ENCODE results near the gene KCNJ6. TPM values are rescaled to one million over a fixed set of nuclear protein-coding genes. Genes with fewer than 3 reads are reported as not detected.
"Not testable (repeated sequence)": the region's sequence is repeated elsewhere in the genome, so short reads cannot be mapped to it uniquely, and the experiment has no call there.

Gene KCNJ6
- total RNA-seq, 2 donors from 2014 or later = 0.33 TPM; not detected in 1

DNA sequence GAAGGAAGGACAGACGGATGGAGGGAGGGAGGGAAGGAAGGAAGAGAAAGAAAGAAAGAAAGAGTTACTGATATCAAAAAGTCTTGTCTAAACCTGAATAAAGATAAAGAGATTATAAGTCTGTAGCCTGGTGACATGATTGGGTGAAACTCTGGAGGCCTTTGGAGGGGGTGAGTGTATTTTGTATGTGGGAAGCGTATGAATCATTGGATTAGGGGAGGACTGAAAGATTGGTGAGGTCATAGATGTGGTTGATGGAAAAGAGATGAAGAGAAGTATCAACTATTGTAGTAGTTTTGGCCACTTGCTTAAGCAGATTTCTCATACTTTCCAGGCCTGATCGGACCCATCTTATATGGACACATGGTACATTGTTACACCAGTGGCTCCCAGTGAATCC is 11.5 kb upstream of the KCNJ6 start:
- Mint-ChIP-seq H3K27ac (no peak overlapping the region), H3K27me3 (ENCODE audit: insufficient read depth) (no peaks in the 10 kb centered on the region), H3K36me3 (ENCODE audit: low read depth) (no peaks in the 10 kb centered on the region), H3K4me1 (no peaks in the 10 kb centered on the region), H3K9me3 (peaks cover 9% of the 10 kb centered on the region), H3K4me3 (no peak overlapping the region)
- Histone ChIP-seq H3K36me3 (ENCODE audit: control insufficient read depth, insufficient read depth, low read length) (no peaks in the 10 kb centered on the region), H3K9me3 (ENCODE audit: control insufficient read depth, low read length) (no peaks in the 10 kb centered on the region), H3K4me1 (ENCODE audit: control insufficient read depth, insufficient read depth, low read length) (no peaks in the 10 kb centered on the region), H3K9ac (ENCODE audit: extremely low read depth, low read length, poor library complexity, severe bottlenecking) (no peak overlapping the region), H3K27ac (ENCODE audit: low read depth, low read length) (no peak overlapping the region), H3K4me3 (ENCODE audit: low read length) (no peak overlapping the region), H3K27me3 (ENCODE audit: control insufficient read depth, insufficient read depth, low read length, poor library complexity, severe bottlenecking) (no peaks in the 10 kb centered on the region)
- TF ChIP-seq, protein P1, sequence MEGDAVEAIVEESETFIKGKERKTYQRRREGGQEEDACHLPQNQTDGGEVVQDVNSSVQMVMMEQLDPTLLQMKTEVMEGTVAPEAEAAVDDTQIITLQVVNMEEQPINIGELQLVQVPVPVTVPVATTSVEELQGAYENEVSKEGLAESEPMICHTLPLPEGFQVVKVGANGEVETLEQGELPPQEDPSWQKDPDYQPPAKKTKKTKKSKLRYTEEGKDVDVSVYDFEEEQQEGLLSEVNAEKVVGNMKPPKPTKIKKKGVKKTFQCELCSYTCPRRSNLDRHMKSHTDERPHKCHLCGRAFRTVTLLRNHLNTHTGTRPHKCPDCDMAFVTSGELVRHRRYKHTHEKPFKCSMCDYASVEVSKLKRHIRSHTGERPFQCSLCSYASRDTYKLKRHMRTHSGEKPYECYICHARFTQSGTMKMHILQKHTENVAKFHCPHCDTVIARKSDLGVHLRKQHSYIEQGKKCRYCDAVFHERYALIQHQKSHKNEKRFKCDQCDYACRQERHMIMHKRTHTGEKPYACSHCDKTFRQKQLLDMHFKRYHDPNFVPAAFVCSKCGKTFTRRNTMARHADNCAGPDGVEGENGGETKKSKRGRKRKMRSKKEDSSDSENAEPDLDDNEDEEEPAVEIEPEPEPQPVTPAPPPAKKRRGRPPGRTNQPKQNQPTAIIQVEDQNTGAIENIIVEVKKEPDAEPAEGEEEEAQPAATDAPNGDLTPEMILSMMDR (conservative IDR thresholded peaks at IDR 0.05) = no peak
- DNase-seq = no peak
- WGBS, 2 experiments (ENCODE audit: insufficient coverage in 1 of 2, insufficient read length in 1 of 2) = 87 to 94% methylated on average over 2 to 3 of the region's 3 CpGs

DNA sequence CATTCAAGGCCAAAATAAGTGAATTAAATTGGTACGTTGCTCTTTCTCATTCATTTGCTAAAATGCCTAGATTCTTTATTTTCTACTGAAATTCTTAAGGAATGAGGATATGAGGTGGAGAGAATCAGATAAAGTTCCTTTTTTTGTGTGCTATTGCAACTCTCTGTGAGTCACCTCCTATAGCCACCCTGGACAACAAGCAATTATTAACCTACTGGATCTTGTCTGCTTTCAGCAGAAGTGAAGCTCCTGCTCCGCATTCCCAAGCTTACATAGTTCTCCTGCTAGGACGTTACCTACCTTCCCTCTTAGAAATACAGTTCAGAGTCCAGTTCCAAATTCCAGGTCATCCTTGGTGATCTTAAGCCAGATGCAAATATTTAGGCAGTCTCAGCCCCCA is 4.8 kb upstream of the KCNJ6 start:
- Histone ChIP-seq H3K27me3 (ENCODE audit: control insufficient read depth, insufficient read depth, low read length, poor library complexity, severe bottlenecking) (peaks cover under 1% of the 10 kb centered on the region), H3K36me3 (ENCODE audit: control insufficient read depth, insufficient read depth, low read length) (no peaks in the 10 kb centered on the region), H3K27ac (ENCODE audit: low read depth, low read length) (no peak overlapping the region), H3K9ac (ENCODE audit: extremely low read depth, low read length, poor library complexity, severe bottlenecking) (no peak overlapping the region), H3K4me3 (ENCODE audit: low read length) (no peak overlapping the region), H3K9me3 (ENCODE audit: control insufficient read depth, low read length) (no peaks in the 10 kb centered on the region), H3K4me1 (ENCODE audit: control insufficient read depth, insufficient read depth, low read length) (no peaks in the 10 kb centered on the region)
- WGBS, 2 experiments (ENCODE audit: insufficient coverage in 1 of 2, insufficient read length in 1 of 2) = 81 to 86% methylated on average over 1 to 3 of the region's 3 CpGs
- H3K4me3 Mint-ChIP-seq = no peak overlapping the region
- H3K36me3 Mint-ChIP-seq (ENCODE audit: low read depth) = no peaks in the 10 kb centered on the region
- no peaks in the 10 kb centered on the region for H3K9me3 Mint-ChIP-seq
- no peak overlapping the region for H3K27ac Mint-ChIP-seq
- peaks cover 5% of the 10 kb centered on the region for H3K27me3 Mint-ChIP-seq (ENCODE audit: insufficient read depth)
- TF ChIP-seq, protein P1 (conservative IDR thresholded peaks at IDR 0.05) = no peak
- no peak for DNase-seq
- no peaks in the 10 kb centered on the region for H3K4me1 Mint-ChIP-seq

DNA sequence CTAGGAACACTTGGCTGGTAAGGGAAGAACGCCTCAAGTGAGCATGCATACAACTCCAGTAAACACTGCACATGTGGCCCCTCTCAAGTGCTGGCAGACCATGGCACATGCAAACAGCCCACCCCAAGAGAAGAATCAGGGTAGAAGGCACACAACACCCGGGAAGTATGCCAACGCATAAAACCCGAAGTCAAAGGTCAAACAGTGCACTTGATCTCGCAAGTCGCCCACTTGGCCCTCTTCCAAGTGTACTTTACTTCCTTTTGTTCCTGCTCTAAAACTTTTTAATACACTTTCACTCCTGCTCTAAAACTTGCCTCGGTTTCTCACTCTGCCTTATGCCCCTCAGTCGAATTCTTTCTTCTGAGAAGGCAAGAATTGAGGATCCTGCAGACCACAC is 4.0 kb upstream of the KCNJ6 start:
- H3K4me3 Mint-ChIP-seq; H3K27ac ChIP-seq (ENCODE audit: low read depth, low read length); H3K4me1 Mint-ChIP-seq; H3K36me3 ChIP-seq (ENCODE audit: control insufficient read depth, insufficient read depth, low read length); H3K4me1 ChIP-seq (ENCODE audit: control insufficient read depth, insufficient read depth, low read length); DNase-seq; H3K9me3 ChIP-seq (ENCODE audit: control insufficient read depth, low read length); H3K27me3 ChIP-seq (ENCODE audit: control insufficient read depth, insufficient read depth, low read length, poor library complexity, severe bottlenecking); H3K4me3 ChIP-seq (ENCODE audit: low read length); H3K9ac ChIP-seq (ENCODE audit: extremely low read depth, low read length, poor library complexity, severe bottlenecking); H3K9me3 Mint-ChIP-seq; H3K36me3 Mint-ChIP-seq (ENCODE audit: low read depth); H3K27ac Mint-ChIP-seq: not testable (repeated sequence)
- peaks cover 12% of the 10 kb centered on the region for H3K27me3 Mint-ChIP-seq (ENCODE audit: insufficient read depth)
- 91 to 93% methylated on average over 6 to 8 of the region's 8 CpGs for WGBS, 2 experiments (ENCODE audit: insufficient coverage in 1 of 2, insufficient read length in 1 of 2)

DNA sequence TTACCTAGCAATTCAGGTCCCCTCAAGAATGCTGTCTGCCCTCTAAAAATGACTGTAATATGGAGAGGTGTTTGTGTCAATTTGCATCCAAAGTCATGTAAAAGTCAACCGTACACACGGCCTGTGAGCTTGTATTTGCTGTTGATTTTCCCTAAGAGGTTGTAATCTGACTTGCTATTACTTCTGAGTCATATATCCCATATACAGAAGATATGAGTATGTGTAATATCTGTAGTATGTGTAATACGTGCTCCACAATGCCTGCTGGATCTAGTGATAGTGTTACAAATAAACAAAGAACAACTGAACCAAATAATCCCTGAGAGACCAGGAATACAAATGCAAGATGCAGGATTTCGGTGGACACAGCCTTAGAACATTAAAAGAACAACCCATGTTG is 1.4 kb upstream of the KCNJ6 start:
- Histone ChIP-seq H3K9me3 (ENCODE audit: control insufficient read depth, low read length) (no peaks in the 10 kb centered on the region), H3K27ac (ENCODE audit: low read depth, low read length) (no peak overlapping the region), H3K36me3 (ENCODE audit: control insufficient read depth, insufficient read depth, low read length) (no peaks in the 10 kb centered on the region), H3K27me3 (ENCODE audit: control insufficient read depth, insufficient read depth, low read length, poor library complexity, severe bottlenecking) (peaks cover 36% of the 10 kb centered on the region), H3K9ac (ENCODE audit: extremely low read depth, low read length, poor library complexity, severe bottlenecking) (no peak overlapping the region), H3K4me3 (ENCODE audit: low read length) (no peak overlapping the region), H3K4me1 (ENCODE audit: control insufficient read depth, insufficient read depth, low read length) (no peaks in the 10 kb centered on the region)
- Mint-ChIP-seq H3K9me3 (no peaks in the 10 kb centered on the region), H3K27me3 (ENCODE audit: insufficient read depth) (peaks cover 39% of the 10 kb centered on the region), H3K27ac (no peak overlapping the region), H3K4me1 (peaks cover 14% of the 10 kb centered on the region), H3K36me3 (ENCODE audit: low read depth) (no peaks in the 10 kb centered on the region), H3K4me3 (no peak overlapping the region)
- WGBS, 2 experiments (ENCODE audit: insufficient coverage in 1 of 2, insufficient read length in 1 of 2) = 89 to 100% methylated on average over 1 to 4 of the region's 4 CpGs
- TF ChIP-seq, protein P1 (conservative IDR thresholded peaks at IDR 0.05) = no peak
- DNase-seq = no peak
